K562 (cell line): ENCODE results near the gene MARCHF3. TPM values are rescaled to one million over a fixed set of nuclear protein-coding genes. Genes with fewer than 3 reads are reported as not detected.
A peak's percentile ranks its signal among the peaks of the same experiment; 100 is the strongest.

ENCODE experiments used
- ATAC-seq: fragments of 200-7000 bp; cut with Tn5 transposase; 3 replicates; pipeline ENCODE4 v1.9.1; 2020; ENCODE audit warnings: moderate library complexity
- BruUV-seq: library from RNA; stranded (reverse); fragments of 400-500 nt; replicated peaks from 2 replicates; lab custom pipeline; 2021; lab: Mats Ljungman, UMichigan
- CTCF ChIA-PET: fragments of 300-600 bp; formaldehyde crosslinking; extraction: SDS; loops from one replicate; lab custom pipeline; 2021; ENCODE audit warnings: low intra/inter-chr PET ratio; lab: Yijun Ruan, JAX
- POLR2A ChIA-PET: fragments of 300-600, 350-650 bp; sonication (Branson Sonifier 250); formaldehyde crosslinking; extraction: SDS; loops from one replicate; lab custom pipeline; 2021; ENCODE audit warnings: antibody characterized with exemption, inconsistent platforms; lab: Yijun Ruan, JAX
- DNase-seq, 4 experiments: peaks; one replicate each; pipeline versions ENCODE4 v3.0.0 to v3.0.0-alpha.2; 2011 to 2018; ENCODE audit warnings: low spot score in 3 of 4, mixed read lengths in 3 of 4; ENCODE audit errors: extremely low read depth in 1 of 4
- FAIRE-seq: peaks from 2 replicates; lab custom pipeline; 2011; peaks lifted over from hg19 to GRCh38; lab: Jason Lieb, UNC
- H2AFZ ChIP-seq: 2 replicates; pipeline ENCODE4 v1.6.0; 2011; ENCODE audit warnings: low read depth, low read length, control low read depth, inconsistent platforms
- H3K27ac ChIP-seq: fragments of 200-600 bp; 3 replicates; pipeline ENCODE4 v1.8.0; 2011; ENCODE audit warnings: low read depth, mild to moderate bottlenecking, control low read depth, inconsistent platforms, low read length, moderate library complexity, mixed read lengths; ENCODE audit errors: extremely low read depth
- H3K27me3 ChIP-seq, 2 experiments: fragments of 300-600 bp in 1 of 2; 2 replicates in 1 of 2; 3 replicates in 1 of 2; pipeline versions ENCODE4 v1.6.0 to v1.8.0; 2011; ENCODE audit warnings: inconsistent platforms in 2 of 2, low read length in 2 of 2, mild to moderate bottlenecking in 1 of 2, mixed read lengths in 1 of 2, moderate library complexity in 1 of 2; ENCODE audit not compliant: control insufficient read depth in 2 of 2, insufficient read depth in 2 of 2
- H3K36me3 ChIP-seq: fragments of 300-600 bp; 3 replicates; pipeline ENCODE4 v1.8.0; 2011; ENCODE audit warnings: mild to moderate bottlenecking, low read length, inconsistent platforms; ENCODE audit not compliant: control insufficient read depth, insufficient read depth
- H3K4me1 ChIP-seq, 2 experiments: fragments of 200-600 bp in 1 of 2; replicated peaks in 1 of 2; 2 replicates in 1 of 2; 3 replicates in 1 of 2; pipeline versions ENCODE4 v1.5.1 to v1.8.0; 2011; ENCODE audit warnings: inconsistent platforms in 2 of 2, low read length in 2 of 2, mild to moderate bottlenecking in 1 of 2, mixed read lengths in 1 of 2, moderate library complexity in 1 of 2; ENCODE audit not compliant: control insufficient read depth in 2 of 2, insufficient read depth in 2 of 2
- H3K4me2 ChIP-seq: 2 replicates; pipeline ENCODE4 v1.6.1; 2011; ENCODE audit warnings: low read length, control low read depth, inconsistent platforms, mixed read lengths; ENCODE audit not compliant: insufficient read depth
- H3K4me3 ChIP-seq: fragments of 200-600 bp; sonication (generic), shearing (Covaris generic); 2 replicates; pipeline ENCODE4 v1.5.1; 2016; ENCODE audit warnings: control low read depth, inconsistent platforms
- H3K79me2 ChIP-seq: fragments of 200-600 bp; 3 replicates; pipeline ENCODE4 v1.8.0; 2011; ENCODE audit warnings: low read length, inconsistent platforms; ENCODE audit not compliant: control insufficient read depth, insufficient read depth
- H3K9ac ChIP-seq, 2 experiments: 2 replicates each; pipeline versions ENCODE4 v1.6.0 to v1.6.1; 2011; ENCODE audit warnings: low read depth in 2 of 2, low read length in 2 of 2, control low read depth in 1 of 2, inconsistent platforms in 1 of 2, mild to moderate bottlenecking in 1 of 2, mixed read lengths in 1 of 2; ENCODE audit not compliant: insufficient read depth in 1 of 2
- H3K9me1 ChIP-seq: one replicate; pipeline ENCODE4 v1.6.0; 2011; ENCODE audit warnings: inconsistent platforms, mild to moderate bottlenecking, low read length, moderate library complexity; ENCODE audit not compliant: control insufficient read depth, insufficient read depth
- H3K9me3 ChIP-seq: replicated peaks from 2 replicates; pipeline ENCODE4 v1.5.1; 2011; ENCODE audit warnings: low read depth, low read length, inconsistent platforms; ENCODE audit not compliant: control insufficient read depth, insufficient read depth
- H4K20me1 ChIP-seq: replicated peaks from 2 replicates; pipeline ENCODE4 v1.6.1; 2011; ENCODE audit warnings: low read length, inconsistent platforms, mixed read lengths; ENCODE audit not compliant: control insufficient read depth, insufficient read depth
- CREBBP ChIP-seq: IDR thresholded peaks from one replicate; pipeline ENCODE4 v1.6.1; 2012; ENCODE audit warnings: low read depth, mild to moderate bottlenecking, control low read depth, inconsistent platforms, low read length
- TBP ChIP-seq: optimal IDR thresholded peaks from 2 replicates; pipeline ENCODE3; 2011; ENCODE audit warnings: low read depth, low read length, improper control_type of control experiment
- ZFPM2 ChIP-seq: fragments of 250-450 bp; sonication (Bioruptor Pico); IDR thresholded peaks from 2 replicates; pipeline ENCODE4 v1.5.1; 2022; ENCODE audit warnings: mild to moderate bottlenecking
- ZNF592 ChIP-seq: fragments of 450-650 bp; IDR thresholded peaks from 2 replicates; pipeline ENCODE4 v1.6.1; 2017; ENCODE audit warnings: antibody characterized with exemption, mild to moderate bottlenecking
- WGBS: fragments of 100-300 bp; shearing (Covaris generic); methylation state at CpG from one replicate; pipeline ENCODE4 v1.1.6; 2016; ENCODE audit warnings: low coverage, mixed read lengths; ENCODE audit not compliant: insufficient coverage; ENCODE audit errors: missing lambda C conversion rate; 5-methylcytosine and 5-hydroxymethylcytosine counted together
- in situ Hi-C: fragments of 300-500 bp; cut with MboI; formaldehyde crosslinking; loops from 4 replicates; pipeline ENCODE4 v1.15.0; 2018; ENCODE audit warnings: inconsistent platforms, mixed read lengths
- intact Hi-C: fragments of 100-400 bp; cut with micrococcal nuclease; formaldehyde crosslinking; loops from 2 replicates; pipeline ENCODE4 v1.14.2; 2022
- polyA plus RNA-seq, 8 experiments: library from polyadenylated mRNA; depleted of rRNA in 4 of 8; stranded (reverse) in 5 of 8; unstranded in 3 of 8; fragments of >200 nt; fragmentation: Nextera tagmentation in 2 of 8; fragmentation: Illumina TruSeq in 1 of 8; extraction: Ambion mirVana in 2 of 8; extraction: Trizol in 1 of 8; gene quantifications; 2 replicates each; pipeline versions ENCODE4 v1.2.1 to v1.2.3, GENCODE V29; 2011 to 2014; ENCODE audit warnings: inconsistent platforms in 1 of 8, missing spikeins in 1 of 8
- total RNA-seq, 7 experiments: library from RNA; depleted of rRNA in 6 of 7; stranded (reverse); fragments of >200 nt in 6 of 7; fragmentation: Illumina TruSeq in 2 of 7; extraction: Trizol in 2 of 7; gene quantifications; 2 replicates each; pipeline versions ENCODE4 v1.2.1 to v1.2.3, GENCODE V29; 2011 to 2021; ENCODE audit warnings: low replicate concordance in 1 of 7
- TF ChIP-seq, protein P1 (sequence below): fragments of 250-450 bp; sonication (Bioruptor Pico); IDR thresholded peaks from 2 replicates; pipeline ENCODE4 v1.5.0; 2021; ENCODE audit warnings: mild to moderate bottlenecking, borderline replicate concordance

MARCHF3 gene
- total and polyA plus RNA-seq, 9 of the 15 experiments (the other 6 are each of a cell fraction or from before 2014, with no cell fraction given), result 5.6 to 37.4 (median 16.5) TPM

- no peak overlapping the region for H3K4me2 ChIP-seq
- H3K9me1 ChIP-seq, result no peaks in the 10 kb centered on the region
- intact Hi-C loops (no loop called here), in situ Hi-C loops (no loop called here)
- ATAC-seq, result peak; percentile 45; the same call in 1 of the 3 replicates
- peaks cover 91% of the 10 kb centered on the region for H3K79me2 ChIP-seq
- CTCF ChIA-PET, result no interaction called here
- H2AFZ ChIP-seq, result no peak overlapping the region
- POLR2A ChIA-PET, result interaction anchor here (1.0 to 2.1 kb wide), 4 partner anchors 8 to 235 kb away, joined by 3 to 6 read pairs (median 4); partner anchors contain the start of gene LMNB1
- no peak overlapping the region for H3K4me3 ChIP-seq
- no peak for DNase-seq
- no TSS peak for BruUV-seq
- no peak for FAIRE-seq
- H4K20me1 ChIP-seq, result peaks cover 4% of the 10 kb centered on the region; the same call in 1 of the 2 replicates
- peaks cover 0 to 26% of the 10 kb centered on the region in 2 experiments; a peak in 3 of 5 replicates for H3K4me1 ChIP-seq
- no peak overlapping the region for H3K27ac ChIP-seq
- WGBS, result 26% methylated on average over 2 of the region's 2 CpGs
- H3K36me3 ChIP-seq, result no peaks in the 10 kb centered on the region; the same call in 2 of the 3 replicates
- H3K9ac ChIP-seq, result no peak overlapping the region
- no peaks in the 10 kb centered on the region for H3K9me3 ChIP-seq
- no peaks in the 10 kb centered on the region for H3K27me3 ChIP-seq
- peak; percentile 50; the same call in 1 of the 2 replicates for TF ChIP-seq ZNF592
- TF ChIP-seq TBP, result no peak
- no peak for TF ChIP-seq CREBBP
- TF ChIP-seq ZFPM2, result no peak
- TF ChIP-seq, protein P1, sequence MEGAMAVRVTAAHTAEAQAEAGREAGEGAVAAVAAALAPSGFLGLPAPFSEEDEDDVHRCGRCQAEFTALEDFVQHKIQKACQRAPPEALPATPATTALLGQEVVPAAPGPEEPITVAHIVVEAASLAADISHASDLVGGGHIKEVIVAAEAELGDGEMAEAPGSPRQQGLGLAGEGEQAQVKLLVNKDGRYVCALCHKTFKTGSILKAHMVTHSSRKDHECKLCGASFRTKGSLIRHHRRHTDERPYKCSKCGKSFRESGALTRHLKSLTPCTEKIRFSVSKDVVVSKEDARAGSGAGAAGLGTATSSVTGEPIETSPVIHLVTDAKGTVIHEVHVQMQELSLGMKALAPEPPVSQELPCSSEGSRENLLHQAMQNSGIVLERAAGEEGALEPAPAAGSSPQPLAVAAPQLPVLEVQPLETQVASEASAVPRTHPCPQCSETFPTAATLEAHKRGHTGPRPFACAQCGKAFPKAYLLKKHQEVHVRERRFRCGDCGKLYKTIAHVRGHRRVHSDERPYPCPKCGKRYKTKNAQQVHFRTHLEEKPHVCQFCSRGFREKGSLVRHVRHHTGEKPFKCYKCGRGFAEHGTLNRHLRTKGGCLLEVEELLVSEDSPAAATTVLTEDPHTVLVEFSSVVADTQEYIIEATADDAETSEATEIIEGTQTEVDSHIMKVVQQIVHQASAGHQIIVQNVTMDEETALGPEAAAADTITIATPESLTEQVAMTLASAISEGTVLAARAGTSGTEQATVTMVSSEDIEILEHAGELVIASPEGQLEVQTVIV (CRISPR knock-in tag), result no peak
Measured at GRCh38 chr5:127011961-127012644, 18.3 kb downstream of the MARCHF3 start.
